Right cardiac atrium (tissue), 5 donors: Measurements from ENCODE around the gene DOCK4. TPM values are rescaled to one million over a fixed set of nuclear protein-coding genes. Genes with fewer than 3 reads are reported as not detected.

ENCODE experiments used
- ATAC-seq, 2 donors: fragments of 200-7000 bp; cut with Tn5 transposase; one replicate each; pipeline versions ENCODE4 v1.8.0 to v1.9.1; 2020; ENCODE audit warnings: moderate library complexity in 2 of 2, mild to moderate bottlenecking in 1 of 2
- DNase-seq, 3 donors: peaks; one replicate each; pipeline ENCODE4 v3.0.0-alpha.2; 2020
- H3K27ac ChIP-seq: one replicate; pipeline ENCODE4 v1.5.1; 2013; ENCODE audit warnings: mild to moderate bottlenecking, low read length, control low read depth, moderate library complexity
- H3K27me3 ChIP-seq: one replicate; pipeline ENCODE4 v1.6.1; 2013; ENCODE audit not compliant: control insufficient read depth, insufficient read depth
- H3K4me1 ChIP-seq: one replicate; pipeline ENCODE4 v1.6.1; 2013; ENCODE audit warnings: low read length; ENCODE audit not compliant: control insufficient read depth, insufficient read depth
- H3K4me3 ChIP-seq: one replicate; pipeline ENCODE4 v1.5.1; 2013; ENCODE audit warnings: low read length, control low read depth
- H3K9me3 ChIP-seq: one replicate; pipeline ENCODE4 v1.6.1; 2013; ENCODE audit warnings: low read length; ENCODE audit not compliant: control insufficient read depth
- WGBS: extraction: QIAGEN DNeasy Blood & Tissue Kit; methylation state at CpG from one replicate; pipeline ENCODE4 v1.1.7; 2013; 5-methylcytosine and 5-hydroxymethylcytosine counted together
- intact Hi-C, 4 donors: fragments of 100-400 bp; cut with DNase I; formaldehyde crosslinking; loops; one replicate each; pipeline versions ENCODE4 v1.11.0 to v1.14.0; 2022 to 2023
- polyA plus RNA-seq: library from polyadenylated mRNA; stranded (reverse); fragments of 200-250 nt; gene quantifications from one replicate; pipeline ENCODE4 v1.2.3, GENCODE V29; 2013
- total RNA-seq, 4 donors: library from RNA; stranded (reverse); fragmentation: NEBNext Ultra II Directional; extraction: Animal tissue kit (Norgen Biotek cat#: 25700); gene quantifications; one replicate each; pipeline ENCODE4 v1.2.1, GENCODE V29; 2021
- donor health status: healthy with polysubstance abuse.
- donor health status: DM: no; HTN: yes; CAD: no.
- donor health status: DM: no; HTN: no; CAD: no.
- donor health status: DM: no; HTN: yes; CAD: no; lungs with severe emphysema.
- donor health status: DM: yes; HTN: yes; CAD: no.

DOCK4 gene
- total and polyA plus RNA-seq, 5 donors, result 5.7 to 19.9 (median 15.7) TPM

DNA sequence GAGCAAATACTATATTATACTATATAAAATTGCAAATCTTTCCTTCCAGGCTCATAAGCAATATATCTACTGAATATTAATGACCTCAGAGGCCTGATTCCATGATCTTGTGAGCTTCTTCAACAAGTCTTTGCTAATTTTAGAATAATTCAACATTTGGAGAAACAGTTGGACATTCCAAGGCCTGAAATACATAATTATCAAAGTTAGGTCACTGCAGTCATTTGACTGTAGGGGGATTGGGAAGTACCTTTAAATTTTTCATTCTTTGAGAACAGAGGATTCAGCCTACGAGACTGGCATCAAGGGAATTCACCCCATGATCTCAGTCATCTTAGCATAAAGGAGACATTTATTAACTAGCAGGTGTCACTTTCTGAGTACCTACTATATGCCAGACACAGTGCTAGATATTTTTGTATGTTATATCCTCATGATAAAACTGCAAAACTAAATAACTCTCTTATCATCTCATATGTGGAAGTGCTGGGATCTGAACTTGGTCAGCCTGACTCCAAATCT lies 85.4 kb downstream of the DOCK4 start:
- DNase-seq (no peak), ATAC-seq (no peak)
- H3K4me1 ChIP-seq, result peaks cover 7% of the 10 kb centered on the region
- H3K27me3 ChIP-seq, result no peaks in the 10 kb centered on the region
- no peak overlapping the region for H3K27ac ChIP-seq
- H3K9me3 ChIP-seq, result no peaks in the 10 kb centered on the region
- intact Hi-C loops, result no loop called here
- 82% methylated on average over 1 of the region's 1 CpG for WGBS
- H3K4me3 ChIP-seq, result no peak overlapping the region

DNA sequence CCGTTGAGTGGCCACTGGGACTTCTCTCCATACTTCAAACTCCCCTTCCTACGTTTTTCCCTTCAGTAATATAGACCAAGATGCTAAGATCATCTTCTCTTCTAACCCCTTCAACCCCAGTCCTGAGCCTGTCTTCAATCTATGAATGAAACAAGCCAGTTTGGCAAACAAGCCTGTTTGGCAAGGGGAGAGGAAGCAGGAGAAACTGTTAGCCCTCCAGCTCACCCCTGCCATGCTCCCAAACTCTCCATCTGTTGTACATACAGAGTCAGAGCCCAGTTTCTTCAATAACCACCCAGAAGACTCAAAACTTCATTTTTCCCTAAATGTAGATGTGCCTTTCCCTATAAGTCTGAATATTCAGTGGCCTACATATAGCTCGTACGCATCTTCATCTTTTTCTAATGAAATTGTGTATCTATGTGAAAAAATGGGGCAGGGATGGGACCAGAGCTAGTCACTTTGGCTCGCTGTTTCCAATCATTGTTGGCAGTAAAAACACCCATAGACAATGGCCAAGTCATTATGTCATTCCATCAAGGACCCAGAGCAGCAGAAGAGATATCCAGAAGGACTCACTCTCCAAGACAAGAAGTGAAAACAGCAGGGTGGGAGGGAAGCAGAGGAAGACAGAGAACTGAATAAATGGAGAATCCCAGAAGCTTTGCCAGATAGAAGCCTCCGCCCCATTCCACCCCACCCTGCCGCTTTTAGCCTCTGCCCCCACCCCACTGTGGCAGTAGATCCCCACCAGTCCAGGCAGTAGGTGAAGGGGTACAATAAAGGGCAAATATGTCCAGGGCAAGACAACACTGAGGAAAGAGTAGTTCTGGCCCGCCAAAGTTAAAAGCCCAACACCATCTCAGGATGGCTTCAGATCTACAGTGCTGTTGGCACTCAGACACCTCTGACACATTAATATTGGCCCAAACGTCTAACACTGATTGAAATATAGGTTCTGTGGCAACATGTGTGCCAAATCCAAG lies 87.3 kb downstream of the DOCK4 start:
- DNase-seq (peak in 1 of 3 donors; percentile 56), ATAC-seq (peak; percentile 71 to 82)
- intact Hi-C loops, result no loop called here
- Histone ChIP-seq H3K9me3 (no peaks in the 10 kb centered on the region), H3K27ac (no peak overlapping the region), H3K4me3 (no peak overlapping the region), H3K4me1 (peaks cover 7% of the 10 kb centered on the region), H3K27me3 (no peaks in the 10 kb centered on the region)
- WGBS, result 60% methylated on average over 9 of the region's 9 CpGs

- Histone ChIP-seq H3K9me3 (no peaks in the 10 kb centered on the region), H3K27me3 (no peaks in the 10 kb centered on the region), H3K4me3 (no peak overlapping the region), H3K27ac (no peak overlapping the region), H3K4me1 (peaks cover 11% of the 10 kb centered on the region)
- intact Hi-C loops, result no loop called here
- ATAC-seq (no peak), DNase-seq (no peak)
- 98% methylated on average over 1 of the region's 1 CpG for WGBS
Observed at GRCh38 chr7:112116894-112117293, 89.3 kb downstream of the DOCK4 start.

DNA sequence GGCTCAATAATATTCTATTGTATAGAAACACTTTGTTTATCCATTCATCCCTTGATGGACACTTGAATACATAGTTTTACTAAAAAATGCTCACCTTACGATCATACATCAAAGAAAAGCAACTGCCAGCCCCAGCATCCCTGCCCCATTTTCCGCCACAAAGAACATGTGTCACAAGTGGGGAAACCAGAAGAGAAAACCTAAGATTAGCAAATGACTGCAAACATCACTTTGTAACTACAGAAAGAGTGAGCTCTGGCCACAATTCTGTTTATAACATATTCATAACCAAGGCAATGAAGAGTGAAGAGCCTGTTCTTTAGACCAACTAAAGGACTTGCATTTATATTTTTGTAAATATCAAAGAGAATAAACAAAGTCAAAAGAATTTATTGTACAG lies 89.8 kb downstream of the DOCK4 start:
- no peak overlapping the region for H3K27ac ChIP-seq
- no peaks in the 10 kb centered on the region for H3K27me3 ChIP-seq
- WGBS, result 93% methylated on average over 2 of the region's 2 CpGs
- H3K9me3 ChIP-seq, result no peaks in the 10 kb centered on the region
- ATAC-seq (no peak), DNase-seq (no peak)
- intact Hi-C loops, result no loop called here
- no peak overlapping the region for H3K4me3 ChIP-seq
- peaks cover 11% of the 10 kb centered on the region for H3K4me1 ChIP-seq

GRCh38 chr7:112115880-112116279 lies 90.3 kb downstream of the DOCK4 start:
- no peak for ATAC-seq

GRCh38 chr7:112113913-112114575 lies 92.2 kb downstream of the DOCK4 start:
- no peak for ATAC-seq
- H3K4me1 ChIP-seq, result peaks cover 10% of the 10 kb centered on the region
- no peak for DNase-seq
- whole genome bisulfite sequencing, result 95% methylated on average over 1 of the region's 1 CpG
- H3K4me3 ChIP-seq, result no peak overlapping the region
- H3K27ac ChIP-seq, result peak overlapping the region; percentile 23
- no peaks in the 10 kb centered on the region for H3K27me3 ChIP-seq
- no peaks in the 10 kb centered on the region for H3K9me3 ChIP-seq
- intact Hi-C loops, result no loop called here

More at GRCh38 chr7:112115880-112116279, 90.3 kb downstream of the DOCK4 start:
- Histone ChIP-seq H3K27me3 (no peaks in the 10 kb centered on the region), H3K4me3 (no peak overlapping the region), H3K9me3 (no peaks in the 10 kb centered on the region), H3K27ac (no peak overlapping the region), H3K4me1 (peaks cover 11% of the 10 kb centered on the region)
- no peak for DNase-seq
- intact Hi-C loops, result no loop called here
- WGBS, result 97% methylated on average over 1 of the region's 1 CpG

DNA sequence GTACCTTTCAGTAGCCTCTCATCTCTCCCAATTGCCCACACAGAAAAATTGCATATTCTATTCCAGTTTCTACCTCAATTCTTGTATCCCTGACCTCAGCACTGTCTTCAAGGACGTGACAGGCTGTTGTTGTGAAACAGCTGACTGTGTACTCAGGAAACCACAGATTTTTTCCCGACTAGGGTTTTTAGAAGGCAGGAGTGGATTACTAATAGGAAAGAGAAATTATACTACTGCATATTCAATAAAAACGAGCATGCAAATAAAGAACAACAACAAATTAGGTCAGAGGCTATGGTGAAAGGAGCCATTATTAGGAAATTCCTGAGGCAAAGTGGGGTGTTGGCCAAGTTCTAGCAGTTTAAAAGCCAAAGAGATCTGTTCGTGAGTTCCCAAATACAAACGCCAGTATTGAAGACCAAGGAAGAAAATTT lies 93.4 kb downstream of the DOCK4 start:
- Histone ChIP-seq H3K4me3 (no peak overlapping the region), H3K4me1 (peaks cover 10% of the 10 kb centered on the region), H3K27ac (peak overlapping the region; percentile 61), H3K27me3 (no peaks in the 10 kb centered on the region), H3K9me3 (no peaks in the 10 kb centered on the region)
- ATAC-seq, result peak; percentile 76 to 83
- WGBS, result 16% methylated on average over 5 of the region's 5 CpGs
- intact Hi-C loops, result no loop called here
- no peak for DNase-seq

- ATAC-seq (no peak), DNase-seq (no peak)
- WGBS, result 95% methylated on average over 7 of the region's 7 CpGs
- no peak overlapping the region for H3K4me3 ChIP-seq
- H3K4me1 ChIP-seq, result peaks cover 15% of the 10 kb centered on the region
- no peaks in the 10 kb centered on the region for H3K9me3 ChIP-seq
- H3K27me3 ChIP-seq, result no peaks in the 10 kb centered on the region
- intact Hi-C loops, result no loop called here
- H3K27ac ChIP-seq, result no peak overlapping the region
Observed at GRCh38 chr7:112110651-112111050, 95.5 kb downstream of the DOCK4 start.

GRCh38 chr7:112110175-112110574 lies 96.0 kb downstream of the DOCK4 start:
- ATAC-seq (no peak), DNase-seq (no peak)
- H3K4me1 ChIP-seq, result peaks cover 15% of the 10 kb centered on the region
- no peaks in the 10 kb centered on the region for H3K27me3 ChIP-seq
- H3K4me3 ChIP-seq, result no peak overlapping the region
- WGBS, result 60% methylated on average over 2 of the region's 2 CpGs
- intact Hi-C loops, result no loop called here
- H3K9me3 ChIP-seq, result no peaks in the 10 kb centered on the region
- no peak overlapping the region for H3K27ac ChIP-seq

GRCh38 chr7:112108981-112109380 lies 97.2 kb downstream of the DOCK4 start:
- no peaks in the 10 kb centered on the region for H3K9me3 ChIP-seq
- H3K27me3 ChIP-seq, result no peaks in the 10 kb centered on the region
- no peak overlapping the region for H3K27ac ChIP-seq
- 75% methylated on average over 2 of the region's 2 CpGs for WGBS
- no peak overlapping the region for H3K4me3 ChIP-seq
- intact Hi-C loops, result no loop called here
- ATAC-seq (no peak), DNase-seq (no peak)
- H3K4me1 ChIP-seq, result peaks cover 15% of the 10 kb centered on the region
